ENCODE results near the gene TLE4.

GRCh38 chr9:79632060-79632459 is 60.3 kb downstream of the TLE4 start:
- TF ChIP-seq CTCF (conservative IDR thresholded peaks at IDR 0.05) (no peak), ZFX (IDR thresholded peaks at IDR 0.05) (no peak)

Measured in C4-2B (cell line).